NCI-H774 (cell line): ENCODE measurements around the gene IRGC.
A peak's percentile ranks its signal among the peaks of the same experiment; 100 is the strongest.
"Not testable (repeated sequence)": the region's sequence is repeated elsewhere in the genome, so short reads cannot be mapped to it uniquely, and the experiment has no call there.

Source experiments
- DNase-seq: peaks from one replicate; lab custom pipeline; 2025; lab: John Stamatoyannopoulos, UW

IRGC gene

DNA sequence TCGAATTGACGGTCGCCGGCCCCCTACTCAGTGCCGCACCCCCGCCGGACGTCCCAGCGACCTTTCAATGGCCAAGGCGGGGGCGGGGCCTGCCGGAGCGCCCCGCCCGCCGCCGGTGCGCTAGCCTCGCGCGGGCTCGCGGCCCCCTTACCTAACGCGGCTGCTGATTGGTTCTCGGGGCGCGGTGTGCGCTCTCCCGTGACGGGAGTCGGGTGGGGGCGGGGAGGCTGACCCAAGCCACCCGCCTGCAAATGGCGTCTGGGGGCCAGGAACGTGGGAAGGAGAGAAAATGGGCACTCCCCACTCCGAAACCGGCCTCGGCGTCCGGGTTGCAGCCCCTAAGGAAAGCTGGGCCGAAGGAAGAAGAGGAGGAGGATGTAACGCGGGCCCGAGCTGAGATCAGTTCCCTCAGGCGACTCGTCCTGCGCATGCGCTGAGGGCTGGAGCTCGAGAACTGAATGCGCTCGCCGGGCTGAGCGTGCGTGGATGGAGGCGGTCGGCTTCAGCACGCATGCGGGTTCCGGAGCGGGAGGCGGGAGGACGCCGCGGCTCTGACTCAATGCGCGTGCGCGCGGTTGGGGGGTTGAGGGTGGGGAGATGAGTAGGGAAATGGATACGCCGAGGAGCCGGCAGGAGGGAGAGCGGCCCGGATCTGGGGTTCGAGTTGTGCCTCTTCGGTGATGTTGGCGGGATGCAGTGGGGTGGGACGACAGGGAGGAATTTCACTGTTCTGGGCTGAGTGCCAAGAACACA lies 38.8 kb downstream of the IRGC start, which contains the start of gene SMG9:
TSS of gene SMG9 (minus strand) at position 460 of the 753 bp plus-strand sequence. CDS start 4,221 bp downstream, outside the sequence.
- DNase-seq = peak; percentile 97

- DNase-seq = peak; percentile 73
Measured at GRCh38 chr19:43755256-43755801, 39.5 kb downstream of the IRGC start.

GRCh38 chr19:43759515-43759914 lies 43.6 kb downstream of the IRGC start:
- DNase-seq = no peak

DNA sequence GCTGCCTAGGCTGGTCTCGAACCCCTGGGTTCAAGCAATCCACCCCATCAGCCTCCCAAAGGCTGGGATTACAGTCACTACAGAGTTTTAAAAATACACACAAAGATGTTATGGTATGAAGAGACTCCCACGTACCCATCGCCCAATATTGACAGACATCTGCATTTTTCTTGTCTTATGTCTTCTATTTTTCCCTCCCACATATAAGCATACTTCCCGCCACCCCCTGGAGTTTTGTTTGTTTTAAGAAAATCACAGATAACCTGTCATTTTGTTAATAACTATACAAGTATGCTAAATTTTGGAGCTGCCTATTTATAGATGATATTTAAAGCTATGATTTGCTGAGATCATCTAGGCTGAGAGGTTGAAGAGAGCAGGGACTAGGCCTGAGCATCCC lies 45.1 kb downstream of the IRGC start:
- DNase-seq = no peak

- no peak for DNase-seq
Measured at GRCh38 chr19:43762814-43763213, 46.9 kb downstream of the IRGC start.

DNA sequence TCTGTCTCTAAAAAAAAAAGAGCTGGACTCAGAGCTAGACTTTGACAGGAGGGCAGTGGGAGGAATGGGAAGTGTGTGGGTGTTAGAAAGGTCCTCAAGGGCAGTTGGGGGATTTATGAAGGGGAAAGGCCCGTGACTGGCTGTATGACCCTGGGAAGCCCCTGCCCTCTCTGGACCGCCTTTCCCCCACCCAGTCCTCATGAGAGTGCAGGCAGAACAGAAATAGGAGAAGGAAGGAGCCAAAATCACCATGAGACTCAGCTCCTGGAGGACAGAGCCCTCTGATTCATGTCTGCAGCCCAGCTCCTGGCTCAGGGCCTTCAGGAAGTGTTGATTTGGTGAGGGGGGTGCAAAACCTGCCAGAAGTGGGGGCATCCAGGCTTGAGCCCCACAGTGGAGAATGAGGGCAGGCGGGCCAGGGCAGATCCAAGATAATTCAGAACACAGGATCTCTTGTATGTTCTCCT lies 47.6 kb downstream of the IRGC start:
- DNase-seq = no peak

DNA sequence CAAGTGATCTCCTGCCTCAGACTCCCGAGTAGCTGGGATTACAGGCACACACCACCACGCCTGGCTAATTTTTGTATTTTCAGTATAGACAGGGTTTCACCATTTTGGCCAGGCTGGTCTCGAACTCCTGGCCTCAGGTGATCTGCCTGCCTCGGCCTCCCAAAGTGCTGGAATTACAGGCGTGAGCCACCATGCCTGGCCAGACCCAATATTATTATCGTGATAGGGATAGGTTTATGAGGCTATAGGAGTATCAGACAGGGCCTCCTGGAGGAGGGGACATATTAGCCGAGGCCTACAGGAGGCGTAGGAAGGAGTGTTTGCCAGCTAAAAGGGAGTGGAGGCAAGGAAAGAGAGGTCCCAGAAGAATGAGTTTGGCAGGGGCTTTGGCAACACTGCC lies 48.8 kb downstream of the IRGC start:
- not testable (repeated sequence) for DNase-seq

DNA sequence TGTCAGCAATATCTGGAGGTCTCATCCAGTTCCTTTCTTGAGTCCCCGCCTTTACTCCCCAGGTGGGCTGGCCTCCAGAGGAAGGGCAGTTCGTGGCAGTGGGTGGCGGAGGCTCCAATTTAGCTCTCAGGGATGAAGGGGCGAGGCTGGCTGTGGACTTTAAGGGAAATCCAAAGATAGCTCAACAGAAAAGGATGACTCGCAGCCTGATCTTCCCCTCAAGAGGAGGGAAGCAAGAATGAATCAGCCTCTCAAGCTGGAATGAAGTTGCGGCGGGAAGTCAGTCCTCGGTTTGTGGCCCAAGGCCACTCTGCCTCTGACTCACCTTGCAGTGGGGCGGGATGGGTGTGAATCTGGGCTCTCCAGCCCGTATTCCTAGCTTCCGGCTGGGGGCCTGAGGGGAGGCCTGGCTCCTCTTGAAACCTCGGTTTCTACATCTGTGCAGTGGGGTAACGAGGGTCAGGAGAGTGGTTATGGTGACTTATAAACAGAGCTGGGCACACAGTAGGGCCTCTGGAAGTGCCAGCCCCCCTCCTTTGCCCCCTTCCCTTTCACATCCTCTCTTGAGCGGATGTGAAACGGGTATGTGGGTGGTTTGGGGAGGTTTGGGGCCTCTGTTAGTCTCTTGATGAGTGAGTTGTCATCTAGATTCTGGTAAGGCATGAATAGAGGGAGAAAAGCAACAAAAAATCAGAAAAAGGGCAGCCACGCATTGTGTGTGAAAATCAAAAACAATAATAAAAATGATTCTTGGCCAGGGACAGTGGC lies 49.4 kb downstream of the IRGC start:
- DNase-seq = no peak

- no peak for DNase-seq
Measured at GRCh38 chr19:43766755-43767043, 50.8 kb downstream of the IRGC start.

GRCh38 chr19:43767316-43767715 lies 51.4 kb downstream of the IRGC start:
- DNase-seq = no peak

DNA sequence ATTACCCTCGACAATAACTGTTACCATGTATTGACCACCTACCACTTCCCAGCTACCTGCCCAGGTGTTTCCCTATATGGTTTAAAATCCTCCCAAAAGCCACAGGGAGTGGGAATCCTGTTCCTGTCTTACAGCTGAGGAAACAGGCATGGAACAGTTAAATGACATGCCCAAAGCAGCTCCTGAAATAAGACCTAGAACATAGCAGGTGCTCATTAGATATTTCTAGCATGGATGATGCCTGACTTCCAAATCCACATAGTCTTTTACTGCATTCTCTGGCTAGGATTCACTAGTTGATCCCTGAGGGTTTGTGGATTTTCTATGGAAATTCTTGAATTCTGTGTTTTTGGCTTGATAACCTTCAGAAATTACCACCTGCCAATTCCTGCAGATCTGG lies 51.9 kb downstream of the IRGC start:
- DNase-seq = no peak

GRCh38 chr19:43768273-43769050 lies 52.6 kb downstream of the IRGC start:
- no peak for DNase-seq

GRCh38 chr19:43769256-43769655 lies 53.4 kb downstream of the IRGC start:
- DNase-seq = no peak
